CD4-positive, alpha-beta T cell treated with Interleukin-4 for 1 hour (primary cell): ENCODE results near the gene RNF167.
A peak's percentile ranks its signal among the peaks of the same experiment; 100 is the strongest.
"Not testable (repeated sequence)": the region's sequence is repeated elsewhere in the genome, so short reads cannot be mapped to it uniquely, and the experiment has no call there.

ENCODE experiments used
- DNase-seq, 2 donors: peaks; one replicate each; pipeline ENCODE4 v3.0.0-alpha.2; 2020 to 2022

RNF167 gene

GRCh38 chr17:4903051-4903818 lies 36.8 kb upstream of the RNF167 start, which contains the start of gene CHRNE:
TSS of gene CHRNE (minus strand) at chr17:4903098. CDS start at chr17:4903063, 35 bp downstream.
- DNase-seq: peak; percentile 84 to 85

- not testable (repeated sequence) for DNase-seq
These were observed 33.4 kb upstream of the RNF167 start for GRCh38 chr17:4906642-4907041.

- DNase-seq: no peak
These were observed 31.8 kb upstream of the RNF167 start for GRCh38 chr17:4908301-4908700.

GRCh38 chr17:4908711-4909496 lies 31.2 kb upstream of the RNF167 start:
- peak; percentile 85 to 88 for DNase-seq

- DNase-seq: no peak
These were observed 26.1 kb upstream of the RNF167 start for GRCh38 chr17:4913994-4914393.

GRCh38 chr17:4914551-4914950 lies 25.5 kb upstream of the RNF167 start:
- DNase-seq: not testable (repeated sequence)

GRCh38 chr17:4919511-4920047 lies 20.5 kb upstream of the RNF167 start:
- DNase-seq: no peak

- peak in 1 of 2 donors; percentile 51 for DNase-seq
These were observed 19.6 kb upstream of the RNF167 start for GRCh38 chr17:4920351-4921048.

GRCh38 chr17:4921320-4921719 lies 18.7 kb upstream of the RNF167 start:
- no peak for DNase-seq

- not testable (repeated sequence) for DNase-seq
These were observed 13.3 kb upstream of the RNF167 start for GRCh38 chr17:4926577-4927335.

GRCh38 chr17:4928881-4929280 lies 11.2 kb upstream of the RNF167 start:
- no peak for DNase-seq

GRCh38 chr17:4931963-4932362 lies 8.1 kb upstream of the RNF167 start, which contains the start of gene GP1BA:
TSS of gene GP1BA (plus strand) at chr17:4932277. CDS start at chr17:4932605, 328 bp downstream.
- DNase-seq: no peak

GRCh38 chr17:4932756-4933155 lies 7.3 kb upstream of the RNF167 start:
- DNase-seq: no peak

- DNase-seq: no peak
These were observed 6.4 kb upstream of the RNF167 start for GRCh38 chr17:4933646-4934045.

GRCh38 chr17:4934173-4934979 lies 5.7 kb upstream of the RNF167 start:
- DNase-seq: peak in 1 of 2 donors; percentile 16

- no peak for DNase-seq
These were observed 4.4 kb upstream of the RNF167 start for GRCh38 chr17:4935650-4936049.

GRCh38 chr17:4936436-4936835 lies 3.6 kb upstream of the RNF167 start:
- no peak for DNase-seq

- DNase-seq: no peak
These were observed 2.5 kb upstream of the RNF167 start for GRCh38 chr17:4937553-4937952.

GRCh38 chr17:4938069-4938491 lies 2.0 kb upstream of the RNF167 start:
- no peak for DNase-seq

- DNase-seq: no peak
These were observed 1.2 kb upstream of the RNF167 start for GRCh38 chr17:4938688-4939545.

- DNase-seq: no peak
These were observed 597 bp upstream of the RNF167 start for GRCh38 chr17:4939546-4939795.
